Inflammatory macrophage treated with lipopolysaccharide for 1 hour (primary cell): ENCODE data around the gene B3GNT4.
"Not testable (repeated sequence)": the region's sequence is repeated elsewhere in the genome, so short reads cannot be mapped to it uniquely, and the experiment has no call there.

ENCODE experiments used
- DNase-seq, 2 donors: peaks; one replicate each; pipeline ENCODE4 v3.0.0-alpha.2; 2020 to 2022

B3GNT4 gene

GRCh38 chr12:122225683-122226365, 22.3 kb downstream of the B3GNT4 start, which contains the start of gene DIABLO:
Gene DIABLO, minus strand, starts transcription at chr12:122226052. Its CDS starts 38 bp downstream, at chr12:122226014.
- DNase-seq: peak; percentile 99

- DNase-seq: no peak
Observed at GRCh38 chr12:122226366-122227125, 23.0 kb downstream of the B3GNT4 start.

- DNase-seq: no peak
Observed at GRCh38 chr12:122227341-122227740, 23.8 kb downstream of the B3GNT4 start.

- no peak for DNase-seq
Observed at GRCh38 chr12:122228092-122228491, 24.6 kb downstream of the B3GNT4 start.

GRCh38 chr12:122230798-122231197, 27.3 kb downstream of the B3GNT4 start:
- no peak for DNase-seq

- no peak for DNase-seq
Observed at GRCh38 chr12:122232691-122233090, 29.2 kb downstream of the B3GNT4 start.

GRCh38 chr12:122235741-122236140, 32.2 kb downstream of the B3GNT4 start:
- DNase-seq: peak; percentile 22 to 55

GRCh38 chr12:122238861-122239260, 35.4 kb downstream of the B3GNT4 start:
- no peak for DNase-seq

GRCh38 chr12:122243965-122244364, 40.5 kb downstream of the B3GNT4 start:
- DNase-seq: no peak

- no peak for DNase-seq
Observed at GRCh38 chr12:122244565-122245371, 41.3 kb downstream of the B3GNT4 start.

- DNase-seq: no peak
Observed at GRCh38 chr12:122245553-122245952, 42.0 kb downstream of the B3GNT4 start.

- DNase-seq: no peak
Observed at GRCh38 chr12:122250047-122250446, 46.5 kb downstream of the B3GNT4 start.

- no peak for DNase-seq
Observed at GRCh38 chr12:122250536-122250935, 47.0 kb downstream of the B3GNT4 start.

- DNase-seq: not testable (repeated sequence)
Observed at GRCh38 chr12:122258462-122258861, 55.0 kb downstream of the B3GNT4 start.
